ENCODE measurements around the gene NFILZ.

DNA sequence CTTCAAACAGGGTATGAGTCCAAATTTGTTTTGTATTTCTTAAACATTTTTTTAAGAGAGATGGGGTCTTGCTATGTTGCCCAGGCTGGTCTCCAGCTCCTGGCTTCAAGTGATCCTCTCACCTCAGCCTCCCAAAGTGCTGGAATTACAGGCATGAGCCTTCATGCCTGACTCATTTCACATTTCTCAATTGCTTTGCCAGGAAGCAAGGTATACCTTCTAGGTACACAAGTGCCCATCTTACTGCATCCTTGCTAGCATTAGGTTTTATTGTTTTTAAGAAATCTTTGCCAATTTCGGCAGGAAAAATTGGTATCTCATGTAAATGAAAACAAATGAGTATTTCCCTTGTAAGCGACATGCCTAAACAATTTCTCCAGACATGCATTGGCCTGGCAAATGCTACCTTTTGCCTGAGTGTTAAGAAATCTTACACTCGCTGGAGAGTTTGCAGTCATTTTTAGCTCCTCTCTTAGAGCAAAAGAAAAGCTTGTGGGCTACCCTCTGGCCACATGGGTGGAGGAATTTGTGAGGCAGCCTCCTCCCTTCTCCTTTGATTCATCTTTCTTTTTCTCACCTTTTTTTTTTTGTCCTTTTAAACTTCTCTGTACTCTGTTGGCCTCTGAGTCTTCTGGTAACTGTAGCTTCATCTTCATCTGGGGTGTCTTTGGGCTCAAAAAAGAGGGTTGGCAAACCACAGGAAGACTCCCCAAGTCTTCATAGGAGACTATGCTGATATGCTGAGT is 35.2 kb downstream of the NFILZ start:
- TF ChIP-seq, protein P1, sequence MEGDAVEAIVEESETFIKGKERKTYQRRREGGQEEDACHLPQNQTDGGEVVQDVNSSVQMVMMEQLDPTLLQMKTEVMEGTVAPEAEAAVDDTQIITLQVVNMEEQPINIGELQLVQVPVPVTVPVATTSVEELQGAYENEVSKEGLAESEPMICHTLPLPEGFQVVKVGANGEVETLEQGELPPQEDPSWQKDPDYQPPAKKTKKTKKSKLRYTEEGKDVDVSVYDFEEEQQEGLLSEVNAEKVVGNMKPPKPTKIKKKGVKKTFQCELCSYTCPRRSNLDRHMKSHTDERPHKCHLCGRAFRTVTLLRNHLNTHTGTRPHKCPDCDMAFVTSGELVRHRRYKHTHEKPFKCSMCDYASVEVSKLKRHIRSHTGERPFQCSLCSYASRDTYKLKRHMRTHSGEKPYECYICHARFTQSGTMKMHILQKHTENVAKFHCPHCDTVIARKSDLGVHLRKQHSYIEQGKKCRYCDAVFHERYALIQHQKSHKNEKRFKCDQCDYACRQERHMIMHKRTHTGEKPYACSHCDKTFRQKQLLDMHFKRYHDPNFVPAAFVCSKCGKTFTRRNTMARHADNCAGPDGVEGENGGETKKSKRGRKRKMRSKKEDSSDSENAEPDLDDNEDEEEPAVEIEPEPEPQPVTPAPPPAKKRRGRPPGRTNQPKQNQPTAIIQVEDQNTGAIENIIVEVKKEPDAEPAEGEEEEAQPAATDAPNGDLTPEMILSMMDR (IDR thresholded peaks at IDR 0.05), result no peak
- TF ChIP-seq POLR2AphosphoS5 (IDR thresholded peaks at IDR 0.05) (no peak), POLR2A (IDR thresholded peaks at IDR 0.05) (no peak), EP300 (IDR thresholded peaks at IDR 0.05) (no peak)
